GM21360 (cell line): ENCODE results near the gene LEFTY2.
"Not testable (repeated sequence)": the region's sequence is repeated elsewhere in the genome, so short reads cannot be mapped to it uniquely, and the experiment has no call there.

Experiments used
- ATAC-seq: cut with Tn5 transposase; IDR thresholded peaks from one replicate; pipeline ENCODE4 v1.9.1; 2021; ENCODE audit warnings: mild to moderate bottlenecking, moderate library complexity; ENCODE audit not compliant: unreplicated experiment

LEFTY2 gene

GRCh38 chr1:225908013-225908640 lies 32.9 kb downstream of the LEFTY2 start:
- no peak for ATAC-seq

DNA sequence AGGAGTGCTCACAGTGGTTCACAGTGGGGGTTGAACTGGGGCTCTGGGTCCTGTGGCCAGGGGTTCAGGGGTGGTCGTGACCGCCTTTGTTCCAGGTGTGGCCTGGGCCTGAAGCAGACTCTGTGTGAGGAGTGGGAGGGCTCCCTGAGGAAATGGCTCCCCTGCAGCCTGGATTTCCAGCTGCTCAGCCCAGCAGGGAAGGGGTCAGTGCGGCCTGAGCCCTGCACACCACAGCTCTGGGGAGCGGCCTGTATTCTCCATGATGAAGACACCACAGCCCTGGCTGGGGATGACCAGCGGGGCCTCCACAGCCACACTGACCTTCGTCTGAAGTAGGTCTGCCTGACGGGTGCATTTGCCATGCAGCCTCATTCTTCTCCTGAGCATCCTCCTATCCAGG lies 33.7 kb downstream of the LEFTY2 start:
- no peak for ATAC-seq

DNA sequence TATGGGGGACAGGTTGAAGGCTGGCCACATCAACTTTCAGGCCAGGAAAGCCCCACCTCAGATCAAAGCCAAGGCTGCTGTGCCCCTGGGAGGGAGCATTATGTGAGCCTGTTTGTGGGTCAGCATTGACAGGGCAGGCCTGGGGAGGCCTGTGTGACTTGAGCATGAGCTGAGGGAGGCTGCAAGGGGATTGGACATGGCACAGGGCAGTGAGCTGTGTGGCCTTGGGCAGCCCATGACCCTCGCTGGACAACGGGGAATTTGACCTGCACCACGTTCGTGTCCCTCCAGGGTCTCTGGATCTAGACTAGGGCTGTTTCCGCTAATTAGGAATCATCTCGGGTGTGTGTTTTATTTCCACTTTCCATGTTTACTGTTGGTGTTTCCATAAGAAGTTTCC lies 34.6 kb downstream of the LEFTY2 start:
- ATAC-seq, result no peak

- no peak for ATAC-seq
Measured at GRCh38 chr1:225903623-225904022, 37.4 kb downstream of the LEFTY2 start.

GRCh38 chr1:225899044-225899925 lies 41.7 kb downstream of the LEFTY2 start:
- ATAC-seq, result no peak

- ATAC-seq, result no peak
Measured at GRCh38 chr1:225897595-225898514, 43.2 kb downstream of the LEFTY2 start.

DNA sequence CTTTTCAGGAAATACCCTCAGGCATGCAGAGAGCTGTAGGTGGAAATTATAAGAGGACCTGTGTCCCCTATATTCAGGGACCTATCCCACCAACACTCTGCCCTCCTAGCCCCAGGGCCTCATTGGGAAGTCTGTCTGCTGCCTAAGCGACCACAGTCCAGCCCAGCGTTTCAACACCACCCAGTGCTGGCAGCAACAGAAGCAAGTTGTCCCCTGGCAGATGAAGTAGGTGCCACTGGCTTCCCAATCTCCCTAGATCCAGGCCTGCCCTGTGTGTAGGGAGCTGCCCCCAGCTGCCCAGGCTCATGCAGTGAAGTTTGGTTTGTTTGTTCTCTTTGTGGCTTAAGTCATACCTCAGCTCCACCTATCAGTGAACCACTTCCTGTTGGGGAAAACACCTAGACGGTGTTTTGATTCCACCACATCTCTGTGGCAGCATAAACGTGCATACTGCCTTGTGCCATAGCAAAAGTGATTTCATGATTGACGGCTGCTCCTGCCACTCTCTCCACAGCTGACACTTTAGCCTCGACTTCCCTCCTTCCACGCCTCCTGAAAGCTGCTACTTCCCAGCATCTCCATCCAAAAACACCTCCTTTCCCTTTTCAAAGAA lies 44.0 kb downstream of the LEFTY2 start:
- peak; percentile 100 for ATAC-seq

GRCh38 chr1:225896494-225896893 lies 44.5 kb downstream of the LEFTY2 start:
- ATAC-seq, result no peak

GRCh38 chr1:225892307-225892706 lies 48.7 kb downstream of the LEFTY2 start:
- ATAC-seq, result no peak

DNA sequence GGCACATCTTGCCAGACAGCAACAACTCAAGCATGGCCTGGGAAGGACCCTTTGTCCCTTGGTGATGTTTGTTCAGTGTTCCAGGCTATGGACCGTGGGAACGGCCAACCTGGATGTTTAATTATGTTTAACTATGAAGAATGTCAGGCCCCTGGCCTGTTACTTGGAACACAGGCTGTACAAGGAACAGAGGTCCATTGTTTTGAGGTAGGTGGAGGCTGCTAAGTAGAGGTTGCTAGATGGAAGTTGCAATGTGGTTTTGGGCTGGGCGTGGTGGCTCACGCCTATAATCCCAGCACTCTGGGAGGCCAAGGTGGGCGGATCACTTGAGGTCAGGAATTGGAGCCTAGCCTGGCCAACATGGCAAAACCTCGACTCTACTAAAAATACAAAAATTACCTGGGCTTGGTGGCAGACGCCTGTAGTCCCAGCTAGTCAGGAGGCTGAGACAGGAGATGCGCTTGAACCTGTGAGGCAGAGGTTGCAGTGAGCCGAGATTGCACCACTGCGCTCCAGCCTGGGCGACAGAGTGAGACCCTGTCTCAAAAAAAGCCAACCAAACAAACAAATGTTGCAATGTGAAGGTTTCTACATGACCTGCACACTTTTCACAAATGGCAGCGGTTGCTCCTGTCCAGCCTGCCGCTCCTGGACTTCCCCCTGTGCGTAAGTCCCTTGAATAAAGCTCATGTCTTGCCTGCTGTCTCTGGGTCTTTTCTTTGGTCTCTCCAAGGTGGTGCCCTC lies 49.6 kb downstream of the LEFTY2 start:
- ATAC-seq, result no peak

GRCh38 chr1:225890346-225891228 lies 50.4 kb downstream of the LEFTY2 start:
- no peak for ATAC-seq

DNA sequence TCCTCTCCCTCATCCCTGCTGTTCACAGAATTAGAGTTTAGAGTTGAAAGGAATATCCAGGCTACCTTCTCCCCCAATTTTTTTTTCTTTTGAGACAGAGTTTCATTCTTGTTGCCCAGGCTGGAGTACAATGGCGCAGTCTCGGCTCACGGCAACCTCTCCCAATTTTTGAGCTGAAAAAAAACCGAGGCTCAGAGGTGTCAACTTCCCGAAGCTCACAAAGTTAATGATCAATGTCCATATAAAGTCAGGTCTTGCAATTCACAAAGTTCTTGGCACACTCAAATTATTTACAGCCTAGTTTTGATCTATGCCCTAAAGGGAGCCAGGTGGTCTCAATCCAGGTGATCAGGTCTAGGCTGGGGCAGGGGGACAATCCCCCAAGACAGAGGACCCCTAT lies 51.3 kb downstream of the LEFTY2 start:
- ATAC-seq, result no peak

- no peak for ATAC-seq
Measured at GRCh38 chr1:225888898-225889601, 52.0 kb downstream of the LEFTY2 start, which contains the start of gene LEFTY1. LEFTY1 (minus strand) TSS chr1:225889146; CDS start chr1:225889066, 80 bp downstream.

DNA sequence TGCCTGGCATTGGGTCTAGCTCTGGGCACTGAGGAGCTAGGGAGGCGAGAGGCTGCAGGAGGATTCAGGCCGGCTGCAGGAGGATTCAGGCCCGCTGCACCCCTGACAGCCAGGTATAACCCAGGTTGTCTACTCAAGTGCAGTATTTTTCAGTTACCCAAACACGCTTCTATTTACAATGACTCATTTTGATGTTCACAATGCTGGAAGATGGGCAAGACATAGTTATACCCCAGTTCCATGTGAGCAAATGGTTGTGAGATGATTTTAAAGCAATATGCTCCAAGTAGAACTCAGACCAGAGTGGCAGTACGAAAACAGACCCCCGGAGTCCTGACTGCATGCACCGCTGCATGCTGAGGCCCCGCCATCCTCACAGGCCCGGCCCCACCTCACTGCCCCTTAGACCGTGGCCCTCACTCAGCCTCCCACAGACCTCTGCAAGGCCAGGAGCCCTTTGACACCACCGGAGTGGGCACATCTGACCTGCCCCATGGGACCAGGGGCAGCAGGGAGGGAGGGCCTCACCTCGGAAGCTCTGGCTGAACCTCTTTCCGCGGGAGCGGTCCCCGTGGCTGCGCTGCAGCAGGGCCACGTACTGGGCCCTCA lies 52.6 kb downstream of the LEFTY2 start:
- no peak for ATAC-seq

DNA sequence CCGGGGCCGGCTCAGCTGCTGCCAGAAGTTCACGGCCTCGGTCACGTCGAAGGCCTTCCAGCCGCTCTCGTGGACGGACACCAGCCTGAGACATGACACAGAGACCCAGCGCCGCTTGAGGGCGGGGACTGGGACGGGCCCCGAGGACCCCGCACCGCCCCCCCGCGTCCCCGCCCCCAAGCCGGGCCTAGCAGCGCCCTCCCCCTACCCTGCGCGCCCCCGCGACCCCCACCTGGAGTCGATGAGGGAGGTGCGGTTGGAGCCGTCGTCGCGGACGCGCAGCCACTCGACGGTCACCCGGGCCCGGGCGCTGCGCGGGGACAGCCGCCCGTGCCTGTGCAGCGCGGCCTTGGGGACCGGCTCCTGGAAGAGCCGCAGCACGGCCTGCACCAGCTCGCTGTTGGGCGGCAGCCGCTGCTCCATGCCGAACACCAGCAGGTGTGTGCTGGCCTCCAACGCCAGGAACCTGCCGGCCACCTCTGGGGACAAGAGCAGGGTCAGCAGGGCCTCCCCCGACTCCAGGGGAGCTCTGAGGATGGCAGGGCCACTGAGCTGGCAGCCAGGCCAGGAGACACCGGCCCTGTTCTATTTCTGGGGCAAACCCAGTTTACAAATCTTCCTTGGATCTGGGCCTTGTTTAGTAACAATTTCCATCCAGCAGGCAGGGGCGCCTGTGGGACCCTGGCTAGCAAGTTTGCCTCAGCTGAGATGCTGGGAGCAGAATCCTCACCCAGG lies 53.3 kb downstream of the LEFTY2 start:
- not testable (repeated sequence) for ATAC-seq

DNA sequence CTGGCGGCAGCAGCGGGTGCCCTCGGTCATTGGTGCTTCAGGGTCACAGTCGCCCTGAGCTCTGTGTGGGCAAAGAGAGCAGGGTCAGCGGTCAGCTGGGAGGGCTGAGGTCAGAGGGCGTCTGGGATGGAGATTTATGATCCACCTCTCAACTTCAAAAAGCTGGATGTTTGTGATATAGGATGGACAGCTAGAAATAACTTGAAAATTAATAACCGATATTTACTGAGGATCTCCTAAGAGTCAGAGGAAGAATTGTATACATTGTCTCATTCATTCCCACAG lies 54.0 kb downstream of the LEFTY2 start:
- no peak for ATAC-seq
